HCT116 (cell line): Measurements from ENCODE around the gene PKDCC.

ENCODE experiments used
- ATF3 ChIP-seq: IDR thresholded peaks from 2 replicates; pipeline ENCODE4 v1.6.1; 2012
- CBX3 ChIP-seq: IDR thresholded peaks from 2 replicates; pipeline ENCODE4 v1.6.1; 2012; ENCODE audit warnings: low read depth
- CEBPB ChIP-seq: IDR thresholded peaks from 2 replicates; pipeline ENCODE4 v1.6.1; 2012; ENCODE audit warnings: low read depth
- CTCF ChIP-seq, 3 experiments: fragments of 200-600 bp in 1 of 3; sonication (generic) in 1 of 3; IDR thresholded peaks in 2 of 3; conservative IDR thresholded peaks in 1 of 3; 2 replicates each; pipeline ENCODE4 v1.5.1; 2012 to 2017; ENCODE audit warnings: low read depth in 2 of 3, low read length in 2 of 3, antibody characterized with exemption in 1 of 3, borderline replicate concordance in 1 of 3, control low read depth in 1 of 3, mild to moderate bottlenecking in 1 of 3, mixed read lengths in 1 of 3, mixed run types in 1 of 3, moderate library complexity in 1 of 3; ENCODE audit not compliant: insufficient read depth in 1 of 3
- EZH2 ChIP-seq: fragments of 200-600 bp; sonication (generic); IDR thresholded peaks from 2 replicates; pipeline ENCODE4 v1.6.1; 2017; ENCODE audit warnings: antibody characterized with exemption, mixed run types
- EZH2phosphoT487 ChIP-seq: fragments of 200-600 bp; IDR thresholded peaks from 2 replicates; pipeline ENCODE4 v1.6.1; 2018; ENCODE audit warnings: antibody characterized with exemption, borderline replicate concordance
- POLR2A ChIP-seq: IDR thresholded peaks from 2 replicates; pipeline ENCODE4 v1.7.0; 2011; ENCODE audit warnings: borderline replicate concordance; ENCODE audit not compliant: insufficient read depth, insufficient read length; ENCODE audit errors: extremely low read depth
- POLR2AphosphoS5 ChIP-seq: IDR thresholded peaks from 2 replicates; pipeline ENCODE4 v1.6.1; 2011; ENCODE audit warnings: mild to moderate bottlenecking, low read depth, low read length, moderate library complexity
- SIN3A ChIP-seq: IDR thresholded peaks from 2 replicates; pipeline ENCODE4 v1.6.1; 2012; ENCODE audit warnings: low read depth
- SP1 ChIP-seq: IDR thresholded peaks from 2 replicates; pipeline ENCODE4 v1.6.1; 2012; ENCODE audit warnings: low read depth
- YY1 ChIP-seq: IDR thresholded peaks from 2 replicates; pipeline ENCODE4 v1.6.1; 2011; ENCODE audit warnings: low read length, low read depth, moderate library complexity, mild to moderate bottlenecking; ENCODE audit not compliant: insufficient replicate concordance; ENCODE audit errors: extremely low read depth
- ZNF274 ChIP-seq: fragments of 200-500 bp; sonication (Bioruptor generic); IDR thresholded peaks from 2 replicates; pipeline ENCODE4 v1.6.1; 2014; ENCODE audit warnings: mild to moderate bottlenecking, low read depth, low read length, inconsistent platforms
- TF ChIP-seq, protein P1 (sequence below): IDR thresholded peaks from 2 replicates; pipeline ENCODE4 v1.6.1; 2012; ENCODE audit warnings: low read depth

DNA sequence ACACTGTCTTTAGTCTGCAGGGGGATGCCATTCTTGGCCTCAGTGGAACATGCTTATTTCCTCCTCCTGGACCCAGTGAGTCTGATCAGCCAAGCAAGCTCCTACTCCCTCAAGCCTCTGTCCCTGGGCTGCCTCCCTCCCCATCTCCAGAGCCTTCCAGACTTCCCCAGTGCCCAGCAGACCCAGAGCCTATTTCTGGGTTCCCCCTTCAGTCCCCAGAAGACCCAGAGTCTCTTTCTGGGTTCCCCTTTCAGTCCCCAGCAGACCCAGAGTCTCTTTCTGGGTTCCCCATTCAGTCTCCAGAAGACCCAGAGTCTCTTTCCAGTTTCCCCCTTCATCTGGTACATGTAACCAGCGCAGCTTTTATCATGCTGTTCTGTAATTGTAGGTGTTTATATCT lies 17.0 kb upstream of the PKDCC start:
- no peak for TF ChIP-seq CTCF (IDR thresholded peaks at IDR 0.05 in 2 of 3, conservative IDR thresholded peaks at IDR 0.05 in 1 of 3; ENCODE audit: borderline replicate concordance in 1 of 3, insufficient read depth in 1 of 3, low read depth in 2 of 3, low read length in 2 of 3)
- TF ChIP-seq CEBPB, result no peak
- no peak for TF ChIP-seq POLR2A
- TF ChIP-seq, protein P1, sequence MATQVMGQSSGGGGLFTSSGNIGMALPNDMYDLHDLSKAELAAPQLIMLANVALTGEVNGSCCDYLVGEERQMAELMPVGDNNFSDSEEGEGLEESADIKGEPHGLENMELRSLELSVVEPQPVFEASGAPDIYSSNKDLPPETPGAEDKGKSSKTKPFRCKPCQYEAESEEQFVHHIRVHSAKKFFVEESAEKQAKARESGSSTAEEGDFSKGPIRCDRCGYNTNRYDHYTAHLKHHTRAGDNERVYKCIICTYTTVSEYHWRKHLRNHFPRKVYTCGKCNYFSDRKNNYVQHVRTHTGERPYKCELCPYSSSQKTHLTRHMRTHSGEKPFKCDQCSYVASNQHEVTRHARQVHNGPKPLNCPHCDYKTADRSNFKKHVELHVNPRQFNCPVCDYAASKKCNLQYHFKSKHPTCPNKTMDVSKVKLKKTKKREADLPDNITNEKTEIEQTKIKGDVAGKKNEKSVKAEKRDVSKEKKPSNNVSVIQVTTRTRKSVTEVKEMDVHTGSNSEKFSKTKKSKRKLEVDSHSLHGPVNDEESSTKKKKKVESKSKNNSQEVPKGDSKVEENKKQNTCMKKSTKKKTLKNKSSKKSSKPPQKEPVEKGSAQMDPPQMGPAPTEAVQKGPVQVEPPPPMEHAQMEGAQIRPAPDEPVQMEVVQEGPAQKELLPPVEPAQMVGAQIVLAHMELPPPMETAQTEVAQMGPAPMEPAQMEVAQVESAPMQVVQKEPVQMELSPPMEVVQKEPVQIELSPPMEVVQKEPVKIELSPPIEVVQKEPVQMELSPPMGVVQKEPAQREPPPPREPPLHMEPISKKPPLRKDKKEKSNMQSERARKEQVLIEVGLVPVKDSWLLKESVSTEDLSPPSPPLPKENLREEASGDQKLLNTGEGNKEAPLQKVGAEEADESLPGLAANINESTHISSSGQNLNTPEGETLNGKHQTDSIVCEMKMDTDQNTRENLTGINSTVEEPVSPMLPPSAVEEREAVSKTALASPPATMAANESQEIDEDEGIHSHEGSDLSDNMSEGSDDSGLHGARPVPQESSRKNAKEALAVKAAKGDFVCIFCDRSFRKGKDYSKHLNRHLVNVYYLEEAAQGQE, result no peak
- TF ChIP-seq EZH2, result no peak
- TF ChIP-seq POLR2AphosphoS5, result no peak
- TF ChIP-seq SIN3A, result no peak
- TF ChIP-seq CBX3, result no peak
- no peak for TF ChIP-seq ZNF274
- no peak for TF ChIP-seq SP1
- no peak for TF ChIP-seq EZH2phosphoT487
- no peak for TF ChIP-seq YY1
- TF ChIP-seq ATF3, result no peak
